Panc1 (cell line): ENCODE data around the gene FAF1. TPM values are rescaled to one million over a fixed set of nuclear protein-coding genes. Genes with fewer than 3 reads are reported as not detected.

Source experiments
- ATAC-seq: fragments of 200-7000 bp; cut with Tn5 transposase; 2 replicates; pipeline ENCODE4 v1.9.1; 2020; ENCODE audit warnings: mild to moderate bottlenecking, moderate library complexity
- BruUV-seq: library from RNA; stranded (reverse); fragments of 400-500 nt; replicated peaks from 2 replicates; lab custom pipeline; 2021; lab: Mats Ljungman, UMichigan
- CTCF ChIA-PET: fragments of 300-600 bp; sonication (Branson Sonifier 250); formaldehyde crosslinking; loops from one replicate; lab custom pipeline; 2022; ENCODE audit warnings: antibody characterized with exemption; lab: Charles Lee
- POLR2A ChIA-PET: fragments of 300-600 bp; sonication (Branson Sonifier 250); formaldehyde crosslinking; loops from one replicate; lab custom pipeline; 2022; ENCODE audit warnings: antibody characterized with exemption; lab: Charles Lee
- DNase-seq: peaks from one replicate; pipeline ENCODE4 v3.0.0-alpha.2; 2010; ENCODE audit warnings: low read depth, low spot score
- H3K27ac ChIP-seq: 2 replicates; pipeline ENCODE4 v1.5.1; 2011; ENCODE audit warnings: mild to moderate bottlenecking, low read length, inconsistent platforms
- H3K27me3 ChIP-seq: fragments of 200-500 bp; sonication (Bioruptor generic); 2 replicates; pipeline ENCODE4 v1.6.0; 2014; ENCODE audit warnings: low read length, inconsistent platforms; ENCODE audit not compliant: control insufficient read depth, insufficient read depth
- H3K36me3 ChIP-seq: fragments of 200-500 bp; sonication (Bioruptor generic); 2 replicates; pipeline ENCODE4 v1.5.1; 2014; ENCODE audit warnings: inconsistent platforms, mild to moderate bottlenecking, low read length, moderate library complexity; ENCODE audit not compliant: control insufficient read depth, insufficient read depth
- H3K4me1 ChIP-seq: 2 replicates; pipeline ENCODE4 v1.5.1; 2011; ENCODE audit warnings: inconsistent platforms, mild to moderate bottlenecking, low read length, moderate library complexity; ENCODE audit not compliant: control insufficient read depth, insufficient read depth
- H3K4me3 ChIP-seq, 2 experiments: 2 replicates each; pipeline ENCODE4 v1.5.1; 2011 to 2012; ENCODE audit warnings: low read depth in 2 of 2, low read length in 2 of 2, mild to moderate bottlenecking in 2 of 2, inconsistent platforms in 1 of 2, moderate library complexity in 1 of 2
- H3K9me3 ChIP-seq: fragments of 200-500 bp; sonication (Bioruptor generic); 2 replicates; pipeline ENCODE4 v1.5.1; 2014; ENCODE audit warnings: low read depth, mild to moderate bottlenecking, inconsistent platforms, low read length, moderate library complexity; ENCODE audit not compliant: control insufficient read depth, insufficient read depth
- POLR2AphosphoS5 ChIP-seq: IDR thresholded peaks from 2 replicates; pipeline ENCODE4 v1.6.1; 2012; ENCODE audit warnings: mild to moderate bottlenecking, low read depth, low read length, moderate library complexity
- SIN3A ChIP-seq: IDR thresholded peaks from 2 replicates; pipeline ENCODE4 v1.6.1; 2012; ENCODE audit warnings: low read depth, mild to moderate bottlenecking, low read length, moderate library complexity, borderline replicate concordance; ENCODE audit not compliant: insufficient read depth
- TCF7L2 ChIP-seq: IDR thresholded peaks from 2 replicates; pipeline ENCODE4 v1.6.1; 2011; ENCODE audit warnings: mild to moderate bottlenecking, low read depth, low read length, inconsistent platforms
- in situ Hi-C: cut with HindIII; loops from 2 replicates; pipeline ENCODE4 v1.10.0; 2016; ENCODE audit warnings: low sequenced_read_pairs, low pct_unique_long_range_greater_than_20kb
- intact Hi-C: fragments of 100-400 bp; cut with micrococcal nuclease; formaldehyde crosslinking; loops from one replicate; pipeline ENCODE4 v1.10.0; 2022; ENCODE audit not compliant: unreplicated experiment
- total RNA-seq: library from RNA; stranded (reverse); gene quantifications from one replicate; pipeline ENCODE4 v1.2.1, GENCODE V29; 2021; ENCODE audit not compliant: unreplicated experiment
- TF ChIP-seq, protein P1 (sequence below), 2 experiments: IDR thresholded peaks; 2 replicates each; pipeline ENCODE4 v1.6.1; 2011 to 2012; ENCODE audit warnings: low read depth in 2 of 2, control low read depth in 1 of 2, low read length in 1 of 2, mild to moderate bottlenecking in 1 of 2, moderate library complexity in 1 of 2; ENCODE audit not compliant: insufficient read depth in 1 of 2
- TF ChIP-seq, protein P2 (sequence below): fragments of 450-650 bp; IDR thresholded peaks from 2 replicates; pipeline ENCODE4 v1.5.1; 2017; ENCODE audit warnings: mild to moderate bottlenecking

The FAF1 gene
- total RNA-seq, 1 experiment from 2014 or later, result 101 TPM

DNA sequence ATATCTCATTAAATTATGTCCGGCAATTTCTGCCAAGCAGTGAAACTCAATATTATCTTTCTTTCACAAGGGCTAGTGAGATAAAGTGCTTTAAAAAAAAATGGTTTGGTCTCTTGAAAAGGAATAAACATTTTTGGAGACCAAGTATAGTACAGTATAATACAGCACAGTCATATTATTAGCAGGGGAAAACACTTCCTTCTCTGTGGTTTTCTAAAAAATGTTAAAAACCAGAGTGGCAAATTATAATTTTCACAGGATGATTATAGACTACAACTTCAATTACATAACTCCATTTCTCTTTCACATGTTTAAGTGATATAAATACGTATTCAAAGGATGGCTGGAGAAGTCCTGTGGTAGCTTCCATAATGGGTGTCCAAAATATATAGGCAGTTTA is 366.6 kb downstream of the FAF1 start:
- Histone ChIP-seq H3K36me3 (no peaks in the 10 kb centered on the region), H3K4me3 (no peak overlapping the region), H3K4me1 (no peaks in the 10 kb centered on the region), H3K9me3 (no peaks in the 10 kb centered on the region), H3K27ac (no peak overlapping the region), H3K27me3 (no peaks in the 10 kb centered on the region)
- in situ Hi-C loops, result no loop called here
- TF ChIP-seq TCF7L2, result no peak
- TF ChIP-seq POLR2AphosphoS5, result no peak
- no peak for TF ChIP-seq SIN3A
- TF ChIP-seq, protein P1, sequence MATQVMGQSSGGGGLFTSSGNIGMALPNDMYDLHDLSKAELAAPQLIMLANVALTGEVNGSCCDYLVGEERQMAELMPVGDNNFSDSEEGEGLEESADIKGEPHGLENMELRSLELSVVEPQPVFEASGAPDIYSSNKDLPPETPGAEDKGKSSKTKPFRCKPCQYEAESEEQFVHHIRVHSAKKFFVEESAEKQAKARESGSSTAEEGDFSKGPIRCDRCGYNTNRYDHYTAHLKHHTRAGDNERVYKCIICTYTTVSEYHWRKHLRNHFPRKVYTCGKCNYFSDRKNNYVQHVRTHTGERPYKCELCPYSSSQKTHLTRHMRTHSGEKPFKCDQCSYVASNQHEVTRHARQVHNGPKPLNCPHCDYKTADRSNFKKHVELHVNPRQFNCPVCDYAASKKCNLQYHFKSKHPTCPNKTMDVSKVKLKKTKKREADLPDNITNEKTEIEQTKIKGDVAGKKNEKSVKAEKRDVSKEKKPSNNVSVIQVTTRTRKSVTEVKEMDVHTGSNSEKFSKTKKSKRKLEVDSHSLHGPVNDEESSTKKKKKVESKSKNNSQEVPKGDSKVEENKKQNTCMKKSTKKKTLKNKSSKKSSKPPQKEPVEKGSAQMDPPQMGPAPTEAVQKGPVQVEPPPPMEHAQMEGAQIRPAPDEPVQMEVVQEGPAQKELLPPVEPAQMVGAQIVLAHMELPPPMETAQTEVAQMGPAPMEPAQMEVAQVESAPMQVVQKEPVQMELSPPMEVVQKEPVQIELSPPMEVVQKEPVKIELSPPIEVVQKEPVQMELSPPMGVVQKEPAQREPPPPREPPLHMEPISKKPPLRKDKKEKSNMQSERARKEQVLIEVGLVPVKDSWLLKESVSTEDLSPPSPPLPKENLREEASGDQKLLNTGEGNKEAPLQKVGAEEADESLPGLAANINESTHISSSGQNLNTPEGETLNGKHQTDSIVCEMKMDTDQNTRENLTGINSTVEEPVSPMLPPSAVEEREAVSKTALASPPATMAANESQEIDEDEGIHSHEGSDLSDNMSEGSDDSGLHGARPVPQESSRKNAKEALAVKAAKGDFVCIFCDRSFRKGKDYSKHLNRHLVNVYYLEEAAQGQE (IDR thresholded peaks at IDR 0.05; ENCODE audit: insufficient read depth in 1 of 2, low read depth in 2 of 2, low read length in 1 of 2), result no peak
- TF ChIP-seq, protein P2, sequence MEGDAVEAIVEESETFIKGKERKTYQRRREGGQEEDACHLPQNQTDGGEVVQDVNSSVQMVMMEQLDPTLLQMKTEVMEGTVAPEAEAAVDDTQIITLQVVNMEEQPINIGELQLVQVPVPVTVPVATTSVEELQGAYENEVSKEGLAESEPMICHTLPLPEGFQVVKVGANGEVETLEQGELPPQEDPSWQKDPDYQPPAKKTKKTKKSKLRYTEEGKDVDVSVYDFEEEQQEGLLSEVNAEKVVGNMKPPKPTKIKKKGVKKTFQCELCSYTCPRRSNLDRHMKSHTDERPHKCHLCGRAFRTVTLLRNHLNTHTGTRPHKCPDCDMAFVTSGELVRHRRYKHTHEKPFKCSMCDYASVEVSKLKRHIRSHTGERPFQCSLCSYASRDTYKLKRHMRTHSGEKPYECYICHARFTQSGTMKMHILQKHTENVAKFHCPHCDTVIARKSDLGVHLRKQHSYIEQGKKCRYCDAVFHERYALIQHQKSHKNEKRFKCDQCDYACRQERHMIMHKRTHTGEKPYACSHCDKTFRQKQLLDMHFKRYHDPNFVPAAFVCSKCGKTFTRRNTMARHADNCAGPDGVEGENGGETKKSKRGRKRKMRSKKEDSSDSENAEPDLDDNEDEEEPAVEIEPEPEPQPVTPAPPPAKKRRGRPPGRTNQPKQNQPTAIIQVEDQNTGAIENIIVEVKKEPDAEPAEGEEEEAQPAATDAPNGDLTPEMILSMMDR, result no peak
- ChIA-PET POLR2A (no interaction called here), CTCF (no interaction called here)
- ATAC-seq, result no peak
- BruUV-seq, result no TSS peak
- intact Hi-C loops, result no loop called here
- DNase-seq, result no peak

DNA sequence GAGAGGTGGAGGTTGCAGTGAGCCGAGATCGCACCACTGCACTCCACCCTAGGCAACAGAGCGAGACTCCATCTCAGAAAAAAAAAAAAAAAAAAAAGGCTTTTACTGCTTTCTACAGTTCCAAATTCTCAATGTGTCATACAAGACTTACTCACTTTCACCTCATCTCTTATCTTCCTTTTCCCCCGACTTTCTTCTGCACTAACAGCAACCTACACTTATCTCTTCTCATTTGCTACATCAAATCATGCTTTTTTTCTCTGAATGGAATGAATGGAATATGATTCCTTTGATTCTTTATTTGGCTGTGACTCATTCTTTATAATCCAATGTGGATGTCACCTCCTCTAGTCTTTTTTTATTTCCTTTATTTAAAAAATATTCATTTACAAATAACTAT is 368.5 kb downstream of the FAF1 start:
- in situ Hi-C loops, result no loop called here
- intact Hi-C loops, result no loop called here
- no peak overlapping the region for H3K27ac ChIP-seq
- ATAC-seq (no peak), DNase-seq (no peak)
- H3K4me3 ChIP-seq, result no peak overlapping the region
- BruUV-seq, result no TSS peak
- no peaks in the 10 kb centered on the region for H3K9me3 ChIP-seq
- no peaks in the 10 kb centered on the region for H3K36me3 ChIP-seq
- TF ChIP-seq, protein P1 (IDR thresholded peaks at IDR 0.05; ENCODE audit: insufficient read depth in 1 of 2, low read depth in 2 of 2, low read length in 1 of 2), result no peak
- TF ChIP-seq SIN3A (no peak), TCF7L2 (no peak), POLR2AphosphoS5 (no peak)
- TF ChIP-seq, protein P2, result no peak
- no peaks in the 10 kb centered on the region for H3K27me3 ChIP-seq
- ChIA-PET CTCF (no interaction called here), POLR2A (no interaction called here)
- no peaks in the 10 kb centered on the region for H3K4me1 ChIP-seq
